Testis (tissue), 2 donors: ENCODE data around the gene NOD2.

Source experiments
- CTCF ChIP-seq, 3 experiments: fragments of 450-650 bp in 2 of 3; fragments of 200-600 bp in 1 of 3; sonication (generic) in 1 of 3; IDR thresholded peaks; one replicate each; pipeline ENCODE4 v1.5.1; 2016 to 2019; ENCODE audit warnings: antibody characterized with exemption in 3 of 3, mild to moderate bottlenecking in 2 of 3, moderate library complexity in 1 of 3
- POLR2A ChIP-seq: fragments of 450-650 bp; IDR thresholded peaks from one replicate; pipeline ENCODE4 v1.6.1; 2017; ENCODE audit warnings: antibody characterized with exemption, mild to moderate bottlenecking, moderate library complexity

- TF ChIP-seq CTCF (IDR thresholded peaks at IDR 0.05) (no peak), POLR2A (no peak)
Measured at GRCh38 chr16:50711862-50712559, 18.6 kb downstream of the NOD2 start.
